Activated T-cell treated with anti-CD3 and anti-CD28 coated beads for 48 hours (primary cell): ENCODE data around the gene RSPRY1.
A peak's percentile ranks its signal among the peaks of the same experiment; 100 is the strongest.

ENCODE experiments used
- DNase-seq: peaks from one replicate; pipeline ENCODE4 v3.0.0-alpha.2; 2020; ENCODE audit warnings: low read depth

Gene RSPRY1

DNA sequence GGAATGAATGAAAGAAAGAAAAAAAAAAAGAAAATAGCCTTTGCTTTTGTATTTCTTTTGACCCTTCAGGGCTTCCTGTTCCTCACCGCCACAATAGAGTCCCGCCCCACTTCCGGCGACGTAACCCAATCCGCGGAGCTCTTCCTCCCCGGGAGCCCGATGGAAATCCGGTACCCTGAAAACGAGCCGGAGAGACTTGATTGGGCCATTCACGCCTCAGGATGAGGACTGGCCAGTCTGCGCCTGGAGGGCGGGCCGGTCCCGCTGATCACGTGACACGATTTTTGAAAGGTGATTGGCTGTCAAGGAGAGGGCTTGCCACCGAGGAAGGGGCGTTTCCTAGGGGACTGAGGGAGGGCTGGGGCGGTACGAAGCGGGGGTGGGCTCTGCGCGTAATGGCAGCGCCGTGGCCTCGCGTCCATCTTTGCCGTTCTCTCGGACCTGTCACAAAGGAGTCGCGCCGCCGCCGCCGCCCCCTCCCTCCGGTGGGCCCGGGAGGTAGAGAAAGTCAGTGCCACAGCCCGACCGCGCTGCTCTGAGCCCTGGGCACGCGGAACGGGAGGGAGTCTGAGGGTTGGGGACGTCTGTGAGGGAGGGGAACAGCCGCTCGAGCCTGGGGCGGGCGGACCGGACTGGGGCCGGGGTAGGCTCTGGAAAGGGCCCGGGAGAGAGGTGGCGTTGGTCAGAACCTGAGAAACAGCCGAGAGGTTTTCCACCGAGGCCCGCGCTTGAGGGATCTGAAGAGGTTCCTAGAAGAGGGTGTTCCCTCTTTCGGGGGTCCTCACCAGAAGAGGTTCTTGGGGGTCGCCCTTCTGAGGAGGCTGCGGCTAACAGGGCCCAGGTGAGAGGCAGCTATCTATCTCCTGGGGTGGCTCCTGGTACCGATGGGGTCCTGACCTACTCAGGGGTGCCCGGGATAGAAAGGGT is at the start of gene RSPRY1, which contains the start of gene PSME3IP1:
Gene RSPRY1, plus strand, starts transcription at position 385 of the 927 bp plus-strand sequence. CDS start 18,330 bp downstream, outside the sequence.
Gene PSME3IP1, minus strand, starts transcription at position 95 of the 927 bp plus-strand sequence. CDS start 12,185 bp downstream, outside the sequence.
- DNase-seq = peak; percentile 98

DNA sequence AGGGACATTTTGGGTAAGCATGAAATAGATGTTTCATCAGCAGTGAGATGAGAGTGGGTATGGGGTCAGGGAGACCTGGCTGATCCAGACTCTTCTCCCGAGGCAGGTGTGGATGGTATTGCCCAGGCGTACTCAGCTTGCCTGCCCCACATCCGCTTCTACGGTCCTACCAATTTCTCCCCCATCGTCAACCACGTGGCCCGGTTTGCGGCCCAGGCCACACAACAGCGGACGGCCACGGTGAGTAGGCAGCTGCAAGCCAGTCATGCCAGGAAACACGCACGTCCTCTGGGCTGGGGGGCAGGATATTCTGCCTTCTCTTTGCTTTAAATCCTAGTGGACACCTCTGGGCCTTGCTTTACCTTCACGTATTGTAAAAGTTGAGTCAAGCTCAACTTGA is 49.1 kb upstream of the RSPRY1 start:
- no peak for DNase-seq

DNA sequence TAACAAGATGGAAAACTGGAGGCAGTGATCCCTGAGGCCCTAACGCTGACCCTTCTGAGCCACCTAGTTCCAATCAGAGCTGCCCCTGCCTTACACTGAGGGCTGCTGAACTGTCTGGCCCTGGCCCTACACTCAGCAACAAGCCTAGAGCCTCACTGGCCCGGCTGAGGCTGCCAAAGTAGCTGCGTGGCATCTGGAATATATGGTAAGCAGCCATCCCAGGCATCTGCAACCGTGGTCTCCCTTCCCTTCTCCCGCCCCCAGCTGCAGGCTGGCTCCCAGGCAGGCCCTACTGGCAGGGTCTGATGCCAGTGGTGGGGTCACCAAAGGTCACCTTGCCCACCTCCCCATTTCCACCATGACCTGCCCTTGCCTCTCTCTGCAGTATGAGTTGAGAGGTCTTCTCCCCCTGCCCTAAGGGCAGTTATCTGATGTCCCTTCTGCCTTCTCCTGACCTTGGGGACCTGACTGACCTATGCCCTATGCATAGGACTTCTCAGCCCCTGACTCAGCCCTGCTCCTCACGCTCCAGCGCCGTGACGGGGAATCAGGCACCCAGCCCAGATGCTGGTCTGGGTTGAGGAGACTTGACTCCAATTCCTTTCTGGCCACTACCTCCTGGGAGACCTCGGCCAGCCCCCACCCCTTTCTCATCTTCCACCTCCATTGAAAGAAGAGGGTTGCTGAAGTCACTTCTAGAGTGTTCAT is 48.4 kb upstream of the RSPRY1 start:
- no peak for DNase-seq

DNA sequence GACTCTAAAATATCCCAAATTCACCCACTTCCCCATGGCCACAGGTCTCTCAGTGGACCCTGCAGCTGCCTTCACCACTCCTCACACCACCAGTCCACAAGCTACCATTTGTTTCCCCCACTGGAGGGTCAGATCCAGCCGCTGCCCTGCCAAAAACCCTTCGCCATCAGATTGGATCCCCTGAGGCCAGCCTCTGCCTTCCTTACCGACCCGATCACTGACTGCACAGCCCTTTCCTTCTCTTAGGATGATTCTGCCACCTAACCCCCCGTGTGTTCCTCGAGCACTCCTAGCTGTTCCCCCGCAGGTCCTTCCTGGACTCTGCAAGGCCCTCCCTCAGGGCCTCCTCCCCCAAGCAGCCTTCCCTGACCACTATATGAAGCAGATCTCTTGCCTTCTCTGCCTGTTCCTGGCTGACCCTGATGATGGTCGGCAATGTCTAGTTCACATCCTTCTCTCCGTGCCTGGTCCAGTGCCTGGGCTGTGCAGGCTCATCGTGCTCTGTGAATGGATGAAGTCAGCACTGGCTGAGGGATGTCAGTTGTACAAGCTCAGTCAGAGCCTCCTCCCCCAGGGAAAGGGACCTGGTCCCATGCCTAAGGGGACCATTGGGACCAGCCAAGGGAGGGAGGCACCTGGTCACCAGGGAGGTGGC is 47.7 kb upstream of the RSPRY1 start:
- DNase-seq = no peak

DNA sequence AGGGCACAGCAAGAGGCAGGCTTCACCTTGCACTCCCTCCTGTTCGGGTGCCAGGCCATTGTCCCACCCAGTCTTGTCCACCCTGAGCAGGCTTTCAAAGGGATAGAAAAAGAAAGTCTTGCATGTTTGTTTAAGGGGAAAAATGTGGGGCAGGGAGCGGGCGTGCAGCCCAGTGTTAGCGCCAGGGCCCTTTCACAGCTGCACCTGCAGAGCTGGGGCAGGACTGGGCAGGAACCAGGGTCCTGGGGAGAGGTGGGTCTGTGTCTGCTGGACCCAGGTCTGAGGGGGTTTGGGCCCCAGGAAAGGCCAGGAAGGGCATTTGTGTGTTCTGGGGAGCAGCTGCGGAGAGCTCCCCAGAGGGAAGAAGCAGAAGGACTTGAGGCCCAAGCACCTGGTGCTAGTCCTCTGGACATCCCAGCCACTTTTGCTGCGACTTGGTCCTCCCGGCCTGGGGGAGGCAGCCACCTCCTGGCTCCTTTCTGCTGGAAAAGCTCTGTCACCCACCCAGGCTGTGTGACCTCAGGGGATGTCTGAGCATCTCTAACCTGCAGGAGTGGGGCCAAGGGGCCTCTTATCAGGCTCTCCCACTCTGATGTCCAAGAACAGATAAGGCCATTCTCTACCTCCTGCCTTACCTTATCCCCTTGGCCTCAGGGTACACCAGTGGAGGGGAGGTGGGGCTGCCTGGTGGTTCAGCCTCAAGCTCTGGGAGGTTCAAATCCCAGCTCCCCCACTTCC is 45.0 kb upstream of the RSPRY1 start:
- no peak for DNase-seq

DNA sequence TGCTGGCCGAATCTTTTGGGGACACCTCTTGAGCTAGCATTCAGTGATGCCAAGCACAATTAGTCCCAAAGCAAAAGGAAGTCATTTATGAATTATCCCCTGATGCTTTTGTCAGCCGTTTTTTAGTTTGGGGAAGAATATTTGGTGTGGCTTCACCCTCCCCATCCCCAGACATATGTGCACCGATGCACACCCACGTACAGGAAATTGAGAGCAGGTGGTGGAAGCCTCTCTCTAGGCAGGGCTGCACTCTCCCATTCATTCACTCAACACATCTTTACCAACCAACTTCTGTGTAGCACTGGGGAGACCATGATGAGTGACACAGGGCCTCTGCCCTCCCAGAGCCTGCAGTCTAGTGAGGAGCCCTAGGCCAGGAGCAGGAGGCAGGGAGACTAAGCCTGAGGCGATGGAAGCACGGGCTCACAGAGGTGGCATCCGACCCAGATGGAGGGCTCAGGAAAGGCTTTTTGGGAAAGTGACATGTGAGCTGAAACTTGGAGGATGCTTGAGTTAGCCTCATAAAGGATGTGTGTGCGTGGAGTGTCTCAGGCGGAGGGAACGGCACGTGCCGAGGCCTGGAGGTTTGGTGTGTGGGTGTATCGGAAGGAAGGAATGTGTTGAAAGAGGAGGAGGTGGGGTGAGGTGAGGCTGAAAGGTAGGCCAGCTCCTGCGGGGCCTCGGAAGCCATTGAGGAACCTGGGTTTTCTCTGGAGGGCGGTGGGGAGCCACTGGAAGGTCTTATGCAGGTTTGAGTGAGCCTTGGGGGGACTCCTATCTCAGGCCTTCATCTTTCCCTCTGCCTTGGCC is 44.1 kb upstream of the RSPRY1 start:
- no peak for DNase-seq

DNA sequence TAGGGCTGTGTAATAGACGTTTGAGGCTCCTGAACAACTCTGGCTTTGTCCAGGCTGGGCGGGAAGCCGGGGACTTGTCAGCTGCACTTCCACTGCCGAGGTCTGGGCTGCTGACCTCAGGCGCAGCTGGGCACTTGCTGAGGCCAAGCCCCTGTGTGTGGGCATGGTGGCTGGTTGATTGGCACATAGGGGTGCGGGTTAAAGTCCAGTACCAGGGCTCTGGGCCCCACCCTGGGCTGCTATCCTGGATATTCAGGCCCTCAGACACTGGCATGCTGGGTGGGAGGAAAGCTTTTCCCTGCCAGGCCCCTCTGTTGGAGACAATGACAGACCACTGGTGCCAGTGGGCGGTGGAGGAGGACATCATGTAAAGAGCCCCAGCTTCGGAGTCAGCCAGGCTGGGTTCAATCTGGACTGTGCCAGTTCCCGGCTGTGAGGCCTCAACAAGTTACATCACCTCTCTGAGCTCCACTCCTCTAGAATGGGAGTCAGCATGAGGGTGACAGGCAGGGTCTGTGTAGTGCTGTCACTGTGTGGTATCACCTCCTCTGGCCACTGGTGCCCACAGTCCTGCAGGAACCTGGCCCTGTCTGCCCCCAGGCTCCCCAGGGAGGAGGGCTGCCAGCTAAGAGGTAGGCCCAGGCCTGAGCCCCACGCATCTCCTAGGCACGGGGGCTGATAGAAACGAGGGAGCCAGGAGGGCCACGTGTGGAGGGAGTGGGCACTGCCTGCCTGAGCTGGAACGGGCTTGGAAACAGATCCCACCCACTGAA is 42.8 kb upstream of the RSPRY1 start:
- no peak for DNase-seq

DNA sequence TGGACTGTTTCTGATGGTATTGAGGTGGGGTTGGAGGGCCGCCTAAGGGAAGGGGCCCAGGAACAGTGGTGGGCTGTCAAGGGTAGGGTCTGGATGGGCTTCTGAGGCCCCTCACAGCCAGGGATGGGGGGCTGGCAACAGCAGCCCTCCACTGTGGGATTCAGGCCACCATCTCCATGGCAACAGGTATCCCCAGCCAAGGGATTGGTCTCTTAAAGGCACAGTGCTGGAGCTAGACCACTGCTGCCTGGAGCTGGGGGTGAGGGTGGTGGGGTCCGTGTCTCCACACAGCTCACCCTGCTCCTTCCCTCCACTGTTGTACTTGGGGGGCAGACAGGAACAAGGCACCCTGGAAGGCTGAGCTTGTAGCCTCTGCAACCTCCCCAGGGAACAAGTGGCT is 42.1 kb upstream of the RSPRY1 start:
- no peak for DNase-seq

DNA sequence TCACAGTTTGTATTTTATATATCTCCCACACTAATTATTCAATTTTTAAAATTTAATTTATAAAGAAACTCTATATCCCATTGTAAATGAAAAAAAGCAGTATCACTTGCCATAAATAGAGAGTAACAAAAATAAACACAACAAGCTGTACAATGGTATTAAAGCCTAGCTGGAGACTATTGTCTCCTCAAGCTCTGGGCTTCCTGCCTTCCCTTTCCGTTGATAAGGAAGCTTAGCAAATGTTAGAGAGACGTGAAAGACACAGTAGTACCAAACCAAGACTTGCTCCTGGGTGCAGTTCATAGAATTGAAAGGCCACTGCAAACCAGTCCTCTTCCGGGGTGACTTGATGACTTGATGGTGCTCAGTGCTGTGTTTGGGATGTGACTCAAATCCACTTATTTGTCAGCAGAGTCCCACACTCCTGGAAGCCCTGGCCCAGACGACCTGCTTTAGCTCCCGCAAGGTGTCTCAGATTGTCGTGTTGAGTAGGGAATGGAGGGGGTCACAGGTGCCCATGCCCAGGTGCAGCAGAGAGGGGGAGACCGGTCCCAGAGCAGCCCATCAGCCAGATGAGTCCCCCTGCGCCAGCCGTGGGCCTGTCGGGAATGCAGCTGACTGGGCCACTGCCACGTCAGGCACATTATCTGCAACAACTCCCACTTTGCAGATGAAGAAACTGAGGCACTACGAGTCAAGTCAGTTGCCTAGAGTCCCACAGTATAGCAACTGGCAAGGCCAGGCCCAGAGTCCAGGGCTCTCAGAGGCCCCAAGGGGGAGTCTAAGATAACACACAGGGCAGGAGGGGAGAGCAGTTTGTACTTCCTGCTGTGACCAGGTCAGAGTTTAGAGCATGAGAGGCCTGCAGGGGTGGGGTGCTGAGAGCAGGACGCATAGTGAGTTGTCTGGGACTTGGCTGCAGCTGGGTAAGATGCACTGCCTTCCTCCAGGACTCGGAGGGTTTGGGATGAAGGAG is 40.8 kb upstream of the RSPRY1 start:
- no peak for DNase-seq

DNA sequence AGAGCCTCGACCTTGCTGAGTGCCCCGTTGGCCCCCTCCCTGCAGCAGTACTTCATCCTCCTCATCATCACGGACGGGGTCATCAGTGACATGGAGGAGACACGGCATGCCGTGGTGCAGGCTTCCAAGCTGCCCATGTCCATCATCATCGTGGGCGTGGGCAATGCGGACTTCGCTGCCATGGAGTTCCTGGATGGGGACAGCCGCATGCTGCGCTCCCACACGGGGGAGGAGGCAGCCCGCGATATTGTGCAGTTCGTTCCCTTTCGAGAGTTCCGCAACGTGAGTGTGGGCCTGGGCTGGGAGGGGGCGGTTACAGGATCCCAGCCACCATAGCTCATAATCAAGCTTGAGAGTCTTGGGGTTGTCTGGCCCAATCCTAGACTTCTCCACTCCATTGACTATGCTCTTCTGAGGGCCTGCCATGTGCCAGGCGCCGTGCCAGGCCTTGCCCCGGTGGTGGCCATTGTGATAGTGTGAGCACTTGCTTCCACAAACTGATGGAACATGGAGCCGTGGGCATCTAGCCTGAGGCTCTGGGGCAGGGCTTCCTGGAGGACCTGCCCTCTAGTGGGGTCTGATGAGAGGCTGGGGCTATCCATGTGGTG is 40.0 kb upstream of the RSPRY1 start:
- DNase-seq = no peak

DNA sequence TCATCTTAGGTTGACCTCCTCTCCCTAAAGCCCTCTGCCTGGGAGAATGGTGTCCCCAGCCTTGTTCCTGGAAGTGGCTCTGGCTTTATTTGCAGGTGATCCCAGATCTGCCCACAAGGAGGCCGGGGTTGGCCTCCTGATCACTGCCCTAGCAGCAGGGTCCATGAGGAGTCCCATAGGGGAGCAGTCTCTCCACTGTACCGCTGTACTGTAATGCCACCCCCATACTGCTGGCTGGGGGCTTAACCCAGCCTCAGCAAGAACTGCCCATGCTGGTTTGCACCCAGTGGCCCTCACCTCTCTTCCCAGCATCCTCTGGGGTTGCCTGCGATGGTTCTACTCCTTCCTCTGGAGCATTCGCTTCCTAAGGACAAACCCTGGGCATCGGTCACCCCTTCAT is 39.4 kb upstream of the RSPRY1 start:
- no peak for DNase-seq

DNA sequence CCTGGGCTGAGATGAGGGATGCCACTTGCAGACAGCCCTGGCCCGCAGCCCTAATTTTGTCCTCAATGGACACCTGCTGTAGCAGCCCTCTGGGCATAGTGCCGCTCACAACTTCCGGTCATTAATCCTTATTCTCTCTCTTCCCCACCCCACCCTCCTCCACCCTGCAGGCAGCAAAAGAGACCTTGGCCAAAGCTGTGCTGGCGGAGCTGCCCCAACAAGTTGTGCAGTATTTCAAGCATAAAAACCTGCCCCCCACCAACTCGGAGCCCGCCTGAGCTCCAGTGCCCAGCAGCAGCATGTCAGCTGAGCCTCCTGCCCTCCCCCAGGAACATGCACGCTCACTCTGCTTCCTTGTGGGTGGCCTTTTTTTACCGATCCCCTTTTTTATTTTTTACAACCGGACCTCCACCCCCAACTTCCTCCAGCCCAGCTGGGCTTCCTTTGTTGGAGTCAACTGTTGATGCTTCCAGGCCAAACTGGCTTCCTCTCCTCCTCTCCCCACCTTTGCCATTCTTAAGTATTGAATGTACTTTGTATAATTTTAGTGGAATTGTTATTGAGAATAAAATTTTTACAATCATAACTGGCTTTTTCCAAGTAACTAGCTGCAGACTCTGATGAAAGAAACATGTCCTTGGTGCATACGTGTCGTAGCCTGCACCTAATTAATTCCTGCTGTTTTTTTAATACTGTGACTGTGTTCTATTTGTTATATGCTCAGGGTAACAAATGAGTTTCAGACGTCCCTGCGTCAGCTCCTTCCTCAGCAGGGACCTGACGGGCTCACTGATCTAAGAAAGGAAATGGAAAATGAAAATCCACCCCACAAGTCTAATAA is 38.5 kb upstream of the RSPRY1 start:
- no peak for DNase-seq

DNA sequence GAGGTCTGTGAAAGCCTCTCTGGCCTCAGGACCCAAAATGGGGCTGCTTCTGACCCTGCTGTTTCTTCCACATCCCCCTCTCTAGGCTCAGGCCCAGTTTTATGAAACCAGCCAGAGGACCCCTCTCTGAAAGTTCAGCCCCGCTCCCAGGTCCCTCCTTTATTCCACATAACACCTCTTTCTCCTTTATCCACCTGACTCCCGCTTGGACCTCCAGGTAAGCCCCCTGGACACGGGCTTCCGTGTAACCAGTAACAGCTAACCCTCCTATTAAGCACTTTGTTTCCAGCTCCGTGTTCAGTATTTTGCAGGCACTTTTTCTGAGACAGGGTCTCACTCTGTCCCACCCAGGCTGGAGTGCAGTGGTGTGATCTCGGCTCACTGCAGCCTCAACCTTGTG is 37.6 kb upstream of the RSPRY1 start:
- no peak for DNase-seq

DNA sequence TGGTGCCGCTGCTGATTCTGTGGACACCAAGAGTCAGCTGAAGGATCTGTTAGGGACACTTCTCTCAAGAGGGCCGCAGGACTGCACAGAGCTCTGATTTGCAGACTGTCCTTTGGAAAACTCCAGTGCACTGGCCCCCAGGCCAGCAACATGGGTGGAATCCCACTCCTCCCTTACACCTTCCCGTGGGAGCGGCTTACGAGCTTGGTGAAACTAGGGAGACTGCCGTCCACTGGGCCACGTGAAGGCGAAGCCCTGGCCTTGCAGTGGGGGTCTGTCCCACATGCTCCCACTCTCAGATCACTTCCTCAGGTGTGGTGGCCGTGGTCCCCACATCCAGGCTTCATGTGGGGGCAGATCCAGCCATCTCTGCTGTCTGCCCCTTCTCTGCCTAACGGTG is 36.7 kb upstream of the RSPRY1 start:
- no peak for DNase-seq

DNA sequence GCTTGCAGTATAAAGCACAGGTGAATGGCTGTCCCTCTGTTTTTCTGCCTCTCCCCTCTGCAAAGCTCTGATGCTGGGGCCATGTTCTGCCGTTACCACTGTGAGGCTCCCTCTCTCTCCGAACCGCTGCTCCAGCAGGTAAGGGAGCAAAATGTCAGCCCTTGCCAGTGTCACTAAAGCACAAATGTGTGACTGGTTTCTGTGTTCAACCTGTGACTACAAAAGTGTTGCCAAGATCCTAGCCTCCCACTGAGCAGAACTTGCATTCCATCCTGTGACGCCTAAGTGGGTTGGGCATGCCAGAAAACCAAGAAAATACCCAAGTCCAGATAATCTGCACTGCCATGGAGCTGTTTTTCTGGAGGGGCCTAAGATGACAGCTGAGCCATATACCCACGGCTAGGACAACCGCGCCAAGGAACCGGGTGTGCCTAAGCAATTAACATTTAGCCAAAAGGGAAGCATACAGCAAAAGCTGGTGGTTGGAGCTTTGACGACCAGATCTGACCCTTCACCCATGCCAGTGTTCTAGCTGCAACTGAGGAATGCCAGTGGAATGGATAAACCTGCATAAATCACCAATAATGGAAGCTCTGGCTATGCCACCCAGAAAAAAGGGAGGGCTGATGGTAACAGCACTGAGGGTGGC is 35.3 kb upstream of the RSPRY1 start:
- DNase-seq = no peak

DNA sequence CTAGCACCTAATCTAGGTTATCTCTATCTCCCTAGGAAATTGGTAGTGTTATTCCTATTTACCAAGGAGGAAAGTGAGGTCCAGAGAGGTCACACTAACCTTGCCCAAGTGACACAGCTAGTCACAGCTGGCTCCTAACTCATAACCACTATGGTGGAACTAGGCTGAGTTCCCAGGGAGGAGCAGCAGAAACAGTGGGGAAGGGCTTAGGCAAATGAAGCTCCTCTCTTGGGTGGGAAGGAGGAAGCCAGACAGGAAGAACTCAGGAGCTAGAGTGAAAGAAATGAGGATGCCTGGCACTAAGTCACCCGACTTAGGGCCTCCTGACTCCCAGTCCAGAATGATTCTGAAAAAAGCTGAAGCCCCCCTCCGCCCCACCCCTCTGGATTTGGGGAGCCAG is 34.8 kb upstream of the RSPRY1 start:
- no peak for DNase-seq
